OCI-M2 (cell line): ENCODE results near the gene CTXN1.
"Not testable (repeated sequence)": the region's sequence is repeated elsewhere in the genome, so short reads cannot be mapped to it uniquely, and the experiment has no call there.

Experiments
- DNase-seq: peaks from one replicate; lab custom pipeline; 2025; ENCODE audit not compliant: unreplicated experiment; lab: John Stamatoyannopoulos, UW

The CTXN1 gene

GRCh38 chr19:7902796-7903243, 23.1 kb downstream of the CTXN1 start:
- DNase-seq = no peak

- no peak for DNase-seq
These were observed 24.6 kb downstream of the CTXN1 start for GRCh38 chr19:7901337-7901736.

- no peak for DNase-seq
These were observed 25.0 kb downstream of the CTXN1 start for GRCh38 chr19:7900931-7901330.

GRCh38 chr19:7900401-7900870, 25.5 kb downstream of the CTXN1 start:
- DNase-seq = no peak

- no peak for DNase-seq
These were observed 26.1 kb downstream of the CTXN1 start for GRCh38 chr19:7899751-7900378.

- DNase-seq = no peak
These were observed 27.0 kb downstream of the CTXN1 start for GRCh38 chr19:7898967-7899366.

- DNase-seq = no peak
These were observed 28.6 kb downstream of the CTXN1 start for GRCh38 chr19:7897292-7897691.

- DNase-seq = no peak
These were observed 30.4 kb downstream of the CTXN1 start for GRCh38 chr19:7895565-7895964.

- DNase-seq = no peak
These were observed 31.2 kb downstream of the CTXN1 start for GRCh38 chr19:7894612-7895309.

- not testable (repeated sequence) for DNase-seq
These were observed 32.4 kb downstream of the CTXN1 start for GRCh38 chr19:7893362-7894101.

- DNase-seq = no peak
These were observed 37.1 kb downstream of the CTXN1 start for GRCh38 chr19:7888826-7889217.

- DNase-seq = no peak
These were observed 37.6 kb downstream of the CTXN1 start, which contains the start of gene LRRC8E for GRCh38 chr19:7888145-7888825. TSS of gene LRRC8E (plus strand) at chr19:7888510. CDS start at chr19:7895604, 7,094 bp downstream.

GRCh38 chr19:7887408-7888144, 38.4 kb downstream of the CTXN1 start:
- no peak for DNase-seq

- no peak for DNase-seq
These were observed 40.1 kb downstream of the CTXN1 start for GRCh38 chr19:7885818-7886217.

- no peak for DNase-seq
These were observed 42.0 kb downstream of the CTXN1 start for GRCh38 chr19:7883796-7884570.

GRCh38 chr19:7883105-7883504, 42.8 kb downstream of the CTXN1 start:
- no peak for DNase-seq

- DNase-seq = no peak
These were observed 44.0 kb downstream of the CTXN1 start for GRCh38 chr19:7881910-7882309.

GRCh38 chr19:7879836-7880235, 46.1 kb downstream of the CTXN1 start:
- DNase-seq = no peak

- DNase-seq = no peak
These were observed 46.7 kb downstream of the CTXN1 start for GRCh38 chr19:7879111-7879807.
